ENCODE measurements around the gene TMEM150B.

TMEM150B gene

GRCh38 chr19:55345101-55345817 lies 20.1 kb upstream of the TMEM150B start:
- peaks cover 52% of the 10 kb centered on the region for H3K36me3 ChIP-seq (ENCODE audit: control insufficient read depth, insufficient read depth, low read length)
- H3K4me1 ChIP-seq (ENCODE audit: control insufficient read depth, insufficient read depth, low read length, poor library complexity, severe bottlenecking) = peaks cover 25% of the 10 kb centered on the region
- no peak overlapping the region for H3K4me3 ChIP-seq (ENCODE audit: extremely low read depth, insufficient read depth, low read length, poor library complexity, severe bottlenecking)

GRCh38 chr19:55344444-55344843 lies 19.3 kb upstream of the TMEM150B start:
- Histone ChIP-seq H3K27ac (ENCODE audit: low read depth, low read length, severe bottlenecking) (no peak overlapping the region), H3K4me1 (ENCODE audit: control insufficient read depth, insufficient read depth, low read length, poor library complexity, severe bottlenecking) (peaks cover 25% of the 10 kb centered on the region), H3K9me3 (ENCODE audit: control insufficient read depth, low read length) (no peaks in the 10 kb centered on the region), H3K4me3 (ENCODE audit: extremely low read depth, insufficient read depth, low read length, poor library complexity, severe bottlenecking) (no peak overlapping the region), H3K36me3 (ENCODE audit: control insufficient read depth, insufficient read depth, low read length) (peaks cover 47% of the 10 kb centered on the region)
- WGBS, 2 experiments (ENCODE audit: insufficient coverage in 2 of 2) = 97 to 100% methylated on average over 6 to 8 of the region's 9 CpGs

More at GRCh38 chr19:55345101-55345817, 20.1 kb upstream of the TMEM150B start:
- Histone ChIP-seq H3K9me3 (ENCODE audit: control insufficient read depth, low read length) (no peaks in the 10 kb centered on the region), H3K27ac (ENCODE audit: low read depth, low read length, severe bottlenecking) (no peak overlapping the region)
- 91 to 96% methylated on average over 18 to 22 of the region's 22 CpGs for WGBS, 2 experiments (ENCODE audit: insufficient coverage in 2 of 2)

GRCh38 chr19:55341595-55342531 lies 16.7 kb upstream of the TMEM150B start:
- WGBS, 2 experiments (ENCODE audit: insufficient coverage in 2 of 2) = 87 to 91% methylated on average over 40 to 47 of the region's 50 CpGs
- peak overlapping the region; percentile 77 for H3K4me3 ChIP-seq (ENCODE audit: extremely low read depth, insufficient read depth, low read length, poor library complexity, severe bottlenecking)
- H3K27ac ChIP-seq (ENCODE audit: low read depth, low read length, severe bottlenecking) = no peak overlapping the region

GRCh38 chr19:55341171-55341588 lies 16.0 kb upstream of the TMEM150B start:
- peaks cover 12% of the 10 kb centered on the region for H3K4me1 ChIP-seq (ENCODE audit: control insufficient read depth, insufficient read depth, low read length, poor library complexity, severe bottlenecking)
- H3K27ac ChIP-seq (ENCODE audit: low read depth, low read length, severe bottlenecking) = no peak overlapping the region
- 13 to 20% methylated on average over 1 to 4 of the region's 15 CpGs for WGBS, 2 experiments (ENCODE audit: insufficient coverage in 2 of 2)
- peaks cover 36% of the 10 kb centered on the region for H3K36me3 ChIP-seq (ENCODE audit: control insufficient read depth, insufficient read depth, low read length)
- no peaks in the 10 kb centered on the region for H3K9me3 ChIP-seq (ENCODE audit: control insufficient read depth, low read length)
- peak overlapping the region; percentile 77 for H3K4me3 ChIP-seq (ENCODE audit: extremely low read depth, insufficient read depth, low read length, poor library complexity, severe bottlenecking)

More at GRCh38 chr19:55341595-55342531, 16.7 kb upstream of the TMEM150B start:
- H3K4me1 ChIP-seq (ENCODE audit: control insufficient read depth, insufficient read depth, low read length, poor library complexity, severe bottlenecking) = peaks cover 12% of the 10 kb centered on the region
- H3K36me3 ChIP-seq (ENCODE audit: control insufficient read depth, insufficient read depth, low read length) = peaks cover 37% of the 10 kb centered on the region
- H3K9me3 ChIP-seq (ENCODE audit: control insufficient read depth, low read length) = no peaks in the 10 kb centered on the region

GRCh38 chr19:55340784-55341147 lies 15.6 kb upstream of the TMEM150B start:
- Histone ChIP-seq H3K9me3 (ENCODE audit: control insufficient read depth, low read length) (no peaks in the 10 kb centered on the region), H3K4me1 (ENCODE audit: control insufficient read depth, insufficient read depth, low read length, poor library complexity, severe bottlenecking) (peaks cover 12% of the 10 kb centered on the region), H3K4me3 (ENCODE audit: extremely low read depth, insufficient read depth, low read length, poor library complexity, severe bottlenecking) (peak overlapping the region; percentile 77), H3K36me3 (ENCODE audit: control insufficient read depth, insufficient read depth, low read length) (peaks cover 36% of the 10 kb centered on the region), H3K27ac (ENCODE audit: low read depth, low read length, severe bottlenecking) (peak overlapping the region; percentile 59)
- 0 to 2% methylated on average over 13 to 19 of the region's 24 CpGs for WGBS, 2 experiments (ENCODE audit: insufficient coverage in 2 of 2)

- Histone ChIP-seq H3K4me3 (ENCODE audit: extremely low read depth, insufficient read depth, low read length, poor library complexity, severe bottlenecking) (peak overlapping the region; percentile 77), H3K9me3 (ENCODE audit: control insufficient read depth, low read length) (no peaks in the 10 kb centered on the region), H3K36me3 (ENCODE audit: control insufficient read depth, insufficient read depth, low read length) (peaks cover 33% of the 10 kb centered on the region), H3K4me1 (ENCODE audit: control insufficient read depth, insufficient read depth, low read length, poor library complexity, severe bottlenecking) (peaks cover 12% of the 10 kb centered on the region), H3K27ac (ENCODE audit: low read depth, low read length, severe bottlenecking) (peak overlapping the region; percentile 59)
- WGBS, 2 experiments (ENCODE audit: insufficient coverage in 2 of 2) = 3 to 4% methylated on average over 28 to 40 of the region's 44 CpGs
These were observed 15.0 kb upstream of the TMEM150B start for GRCh38 chr19:55339889-55340783.

GRCh38 chr19:55339105-55339888 lies 14.2 kb upstream of the TMEM150B start, which contains the start of gene KMT5C:
KMT5C (plus strand) TSS chr19:55339876; CDS start chr19:55341937, 2,061 bp downstream.
- Histone ChIP-seq H3K36me3 (ENCODE audit: control insufficient read depth, insufficient read depth, low read length) (peaks cover 25% of the 10 kb centered on the region), H3K9me3 (ENCODE audit: control insufficient read depth, low read length) (no peaks in the 10 kb centered on the region), H3K27ac (ENCODE audit: low read depth, low read length, severe bottlenecking) (peak within 1 kb of the TSS; percentile 100), H3K4me1 (ENCODE audit: control insufficient read depth, insufficient read depth, low read length, poor library complexity, severe bottlenecking) (peaks cover 6% of the 10 kb centered on the region), H3K4me3 (ENCODE audit: extremely low read depth, insufficient read depth, low read length, poor library complexity, severe bottlenecking) (peak within 1 kb of the TSS; percentile 77)
- 0% methylated on average over 55 to 56 of the region's 63 CpGs for WGBS, 2 experiments (ENCODE audit: insufficient coverage in 2 of 2)

- no peaks in the 10 kb centered on the region for H3K4me1 ChIP-seq (ENCODE audit: control insufficient read depth, insufficient read depth, low read length, poor library complexity, severe bottlenecking)
- H3K9me3 ChIP-seq (ENCODE audit: control insufficient read depth, low read length) = no peaks in the 10 kb centered on the region
- no peak overlapping the region for H3K27ac ChIP-seq (ENCODE audit: low read depth, low read length, severe bottlenecking)
- H3K36me3 ChIP-seq (ENCODE audit: control insufficient read depth, insufficient read depth, low read length) = no peaks in the 10 kb centered on the region
- no peak overlapping the region for H3K4me3 ChIP-seq (ENCODE audit: extremely low read depth, insufficient read depth, low read length, poor library complexity, severe bottlenecking)
- WGBS, 2 experiments (ENCODE audit: insufficient coverage in 2 of 2) = 84 to 100% methylated on average over 2 of the region's 7 CpGs
These were observed 11.0 kb upstream of the TMEM150B start for GRCh38 chr19:55336101-55336500.

GRCh38 chr19:55333870-55334269 lies 8.7 kb upstream of the TMEM150B start:
- Histone ChIP-seq H3K36me3 (ENCODE audit: control insufficient read depth, insufficient read depth, low read length) (no peaks in the 10 kb centered on the region), H3K4me3 (ENCODE audit: extremely low read depth, insufficient read depth, low read length, poor library complexity, severe bottlenecking) (no peak overlapping the region), H3K27ac (ENCODE audit: low read depth, low read length, severe bottlenecking) (no peak overlapping the region), H3K9me3 (ENCODE audit: control insufficient read depth, low read length) (no peaks in the 10 kb centered on the region), H3K4me1 (ENCODE audit: control insufficient read depth, insufficient read depth, low read length, poor library complexity, severe bottlenecking) (no peaks in the 10 kb centered on the region)
- 92 to 94% methylated on average over 10 to 11 of the region's 11 CpGs for WGBS, 2 experiments (ENCODE audit: insufficient coverage in 2 of 2)
